Neutrophil (primary cell): ENCODE results near the gene SKAP1.

ENCODE experiments used
- H3K27ac ChIP-seq: fragments of 200-600 bp; sonication (generic); 2 replicates; pipeline ENCODE4 v1.5.1; 2016; ENCODE audit warnings: mild to moderate bottlenecking, moderate library complexity
- H3K27me3 ChIP-seq: fragments of 200-600 bp; sonication (generic); 2 replicates; pipeline ENCODE4 v1.6.0; 2016; ENCODE audit warnings: mild to moderate bottlenecking
- H3K36me3 ChIP-seq: fragments of 200-600 bp; sonication (generic); 2 replicates; pipeline ENCODE4 v1.5.1; 2017
- H3K4me1 ChIP-seq, 2 experiments: fragments of 200-600 bp in 1 of 2; sonication (generic) in 1 of 2; 1 replicate in 1 of 2; 2 replicates in 1 of 2; pipeline versions ENCODE4 v1.5.1 to v1.6.1; 2013 to 2016; ENCODE audit warnings: low read depth in 1 of 2, low read length in 1 of 2, mild to moderate bottlenecking in 1 of 2, moderate library complexity in 1 of 2; ENCODE audit not compliant: control insufficient read depth in 1 of 2, insufficient read depth in 1 of 2
- H3K4me3 ChIP-seq, 2 experiments: fragments of 200-600 bp in 1 of 2; sonication (generic) in 1 of 2; 1 replicate in 1 of 2; 2 replicates in 1 of 2; pipeline ENCODE4 v1.5.1; 2013 to 2016; ENCODE audit warnings: low read depth in 1 of 2, low read length in 1 of 2, mild to moderate bottlenecking in 1 of 2, moderate library complexity in 1 of 2
- H3K9me3 ChIP-seq: fragments of 200-600 bp; sonication (generic); 2 replicates; pipeline ENCODE4 v1.5.1; 2016
- CTCF ChIP-seq: fragments of 200-600 bp; sonication (generic); IDR thresholded peaks from 2 replicates; pipeline ENCODE4 v1.5.1; 2016; ENCODE audit warnings: antibody characterized with exemption

The SKAP1 gene

GRCh38 chr17:48463526-48463925 is 33.5 kb upstream of the SKAP1 start:
- TF ChIP-seq CTCF: no peak
- H3K4me3 ChIP-seq: no peak overlapping the region
- no peak overlapping the region for H3K27ac ChIP-seq
- H3K27me3 ChIP-seq: peaks cover 65% of the 10 kb centered on the region
- H3K36me3 ChIP-seq: no peaks in the 10 kb centered on the region
- H3K9me3 ChIP-seq: no peaks in the 10 kb centered on the region
- no peaks in the 10 kb centered on the region for H3K4me1 ChIP-seq

- no peak for TF ChIP-seq CTCF
- Histone ChIP-seq H3K27me3 (peaks cover 65% of the 10 kb centered on the region), H3K27ac (no peak overlapping the region), H3K9me3 (no peaks in the 10 kb centered on the region), H3K4me3 (no peak overlapping the region), H3K4me1 (no peaks in the 10 kb centered on the region), H3K36me3 (no peaks in the 10 kb centered on the region)
These were observed 32.9 kb upstream of the SKAP1 start for GRCh38 chr17:48462946-48463345.

DNA sequence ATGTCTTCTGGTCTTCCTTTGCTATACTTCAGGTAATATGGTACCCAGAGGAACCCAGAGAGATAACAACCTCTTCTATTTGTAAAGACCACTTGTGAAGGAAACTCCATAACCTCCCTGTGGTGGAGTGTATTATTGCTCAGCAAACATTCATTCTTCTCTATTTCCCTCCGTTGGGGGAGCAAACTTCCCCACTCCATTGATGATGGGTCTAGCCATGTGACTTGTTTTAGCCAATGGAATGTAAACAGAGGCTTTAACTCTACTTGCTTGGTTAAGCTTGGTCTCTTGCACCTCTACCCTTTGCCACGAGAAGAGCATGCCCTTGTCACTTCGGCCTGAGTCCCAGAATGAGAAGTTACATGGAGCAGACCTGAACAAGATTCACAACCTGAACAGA is 30.0 kb upstream of the SKAP1 start:
- no peak overlapping the region for H3K4me3 ChIP-seq
- peaks cover 82% of the 10 kb centered on the region for H3K27me3 ChIP-seq
- no peaks in the 10 kb centered on the region for H3K36me3 ChIP-seq
- H3K4me1 ChIP-seq: peaks cover 0 to 2% of the 10 kb centered on the region in 2 experiments
- TF ChIP-seq CTCF: no peak
- H3K9me3 ChIP-seq: no peaks in the 10 kb centered on the region
- H3K27ac ChIP-seq: no peak overlapping the region

- no peak overlapping the region for H3K4me3 ChIP-seq
- H3K9me3 ChIP-seq: no peaks in the 10 kb centered on the region
- TF ChIP-seq CTCF: no peak
- H3K27me3 ChIP-seq: peaks cover 84% of the 10 kb centered on the region
- no peak overlapping the region for H3K27ac ChIP-seq
- peaks cover 0 to 2% of the 10 kb centered on the region in 2 experiments for H3K4me1 ChIP-seq
- no peaks in the 10 kb centered on the region for H3K36me3 ChIP-seq
These were observed 29.2 kb upstream of the SKAP1 start for GRCh38 chr17:48459070-48459844.

- Histone ChIP-seq H3K27me3 (peaks cover 84% of the 10 kb centered on the region), H3K4me1 (peaks cover 0 to 2% of the 10 kb centered on the region in 2 experiments), H3K9me3 (no peaks in the 10 kb centered on the region), H3K4me3 (no peak overlapping the region), H3K36me3 (no peaks in the 10 kb centered on the region), H3K27ac (no peak overlapping the region)
- TF ChIP-seq CTCF: peak; percentile 76
These were observed 27.2 kb upstream of the SKAP1 start for GRCh38 chr17:48457080-48457836.
